Retinal pigment epithelial cell (primary cell): ENCODE results near the gene ALOX5.
"Not testable (repeated sequence)": the region's sequence is repeated elsewhere in the genome, so short reads cannot be mapped to it uniquely, and the experiment has no call there.

Experiments
- DNase-seq: peaks from one replicate; pipeline ENCODE4 v3.0.0-alpha.2; 2010; ENCODE audit warnings: low read depth
- H3K4me3 ChIP-seq: 2 replicates; pipeline ENCODE4 v1.5.1; 2011; ENCODE audit warnings: mild to moderate bottlenecking, low read length, control low read depth, moderate library complexity
- CTCF ChIP-seq: conservative IDR thresholded peaks from 2 replicates; pipeline ENCODE4 v1.5.1; 2011; ENCODE audit warnings: low read depth, low read length, control low read depth, inconsistent platforms

ALOX5 gene

DNA sequence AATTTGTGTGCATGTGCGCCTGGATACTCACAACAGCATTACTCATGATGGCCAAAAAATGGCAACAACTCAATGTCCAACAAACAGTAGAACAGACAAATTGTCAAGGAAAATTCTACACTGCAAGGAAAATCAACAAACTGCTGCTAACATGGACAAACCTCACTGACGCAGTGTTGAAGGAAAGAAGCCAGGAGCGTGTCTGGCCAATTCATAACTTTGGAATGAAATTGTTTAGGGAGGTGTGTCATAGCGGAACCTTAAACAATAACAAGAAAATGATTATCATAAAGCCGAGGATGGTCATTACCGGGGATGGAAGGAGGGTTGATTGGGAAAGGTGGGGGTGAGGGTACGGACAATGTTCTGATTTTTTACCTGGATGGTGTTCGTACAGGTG, 29.1 kb downstream of the ALOX5 start:
- DNase-seq: no peak
- no peak overlapping the region for H3K4me3 ChIP-seq
- TF ChIP-seq CTCF: no peak

DNA sequence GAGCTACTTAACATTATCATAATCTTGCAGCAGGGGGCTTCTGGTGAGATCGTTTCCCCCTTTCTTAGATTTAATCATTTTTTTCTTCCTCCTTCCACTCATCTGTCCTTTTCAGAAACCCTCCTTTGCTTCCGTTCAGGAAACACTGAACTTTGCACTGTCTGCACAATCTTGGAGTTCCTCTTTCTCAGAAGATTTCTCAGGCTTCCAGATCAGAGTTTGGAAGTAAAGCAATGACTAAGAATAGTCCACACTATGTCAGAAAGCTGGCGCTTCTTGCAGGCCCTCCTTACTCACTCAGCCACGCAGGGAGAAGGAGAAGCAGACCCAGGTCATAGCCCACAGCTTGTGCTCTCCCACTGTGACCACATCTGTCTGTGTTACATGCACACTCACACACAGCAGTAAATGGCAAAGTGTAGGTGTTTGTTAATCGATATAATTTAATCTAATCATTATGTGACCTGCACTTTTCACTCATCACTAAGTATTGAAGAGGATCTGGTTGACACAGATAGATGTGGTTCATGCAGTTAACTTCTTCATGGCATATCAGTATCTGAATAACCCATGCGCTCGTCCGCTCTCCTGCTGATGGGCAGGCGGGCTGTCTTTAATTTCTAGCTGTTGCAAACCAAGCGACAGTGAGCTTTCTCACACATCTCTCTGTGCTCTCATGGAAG, 30.2 kb downstream of the ALOX5 start:
- TF ChIP-seq CTCF: no peak
- no peak for DNase-seq
- no peak overlapping the region for H3K4me3 ChIP-seq

- no peak overlapping the region for H3K4me3 ChIP-seq
- TF ChIP-seq CTCF: no peak
- DNase-seq: no peak
Measured at GRCh38 chr10:45404770-45405120, 30.7 kb downstream of the ALOX5 start.

GRCh38 chr10:45407542-45407941, 33.5 kb downstream of the ALOX5 start:
- DNase-seq: no peak
- no peak overlapping the region for H3K4me3 ChIP-seq
- no peak for TF ChIP-seq CTCF

DNA sequence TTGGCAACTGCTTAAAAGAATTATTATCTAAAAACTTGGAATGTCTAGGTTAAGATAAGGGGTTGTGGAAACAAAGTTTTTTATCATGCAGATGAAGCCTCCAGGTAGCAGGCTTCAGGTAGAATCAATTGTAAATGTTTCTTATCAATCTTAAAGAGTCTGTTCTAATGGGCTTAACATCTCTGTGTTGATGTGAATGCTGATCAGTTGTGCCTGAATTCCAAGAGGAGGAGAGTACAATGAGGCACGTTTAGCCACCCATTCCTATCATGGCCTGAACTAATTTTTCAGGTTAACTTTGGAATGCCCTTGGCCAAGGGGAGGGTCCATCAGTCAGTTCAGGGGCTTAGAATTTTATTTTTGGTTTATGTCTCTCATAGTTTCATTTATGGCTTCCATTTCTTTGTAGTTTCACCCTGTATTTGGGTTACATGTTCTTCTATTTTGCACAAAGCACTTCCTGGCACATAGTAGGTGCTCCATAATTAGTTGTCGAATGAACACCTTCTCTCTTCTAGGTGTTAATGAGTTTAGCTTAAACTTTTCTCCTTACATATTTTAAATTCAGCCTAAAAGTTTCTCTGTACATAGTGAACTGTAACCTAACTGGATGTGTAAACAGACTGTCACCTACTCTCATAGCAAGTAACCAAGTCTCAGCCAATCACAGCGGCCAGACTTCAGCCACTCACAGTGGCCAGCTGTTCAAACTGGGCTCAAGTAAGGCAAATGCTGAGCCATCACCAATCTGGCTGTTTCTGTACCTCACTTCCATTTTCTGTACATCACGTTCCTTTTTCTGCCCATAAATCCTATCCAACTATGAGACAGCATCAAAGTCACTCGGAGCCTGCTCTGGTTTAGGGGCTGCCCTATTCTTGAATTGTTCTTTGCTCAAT, 34.7 kb downstream of the ALOX5 start:
- no peak for TF ChIP-seq CTCF
- no peak overlapping the region for H3K4me3 ChIP-seq
- no peak for DNase-seq

DNA sequence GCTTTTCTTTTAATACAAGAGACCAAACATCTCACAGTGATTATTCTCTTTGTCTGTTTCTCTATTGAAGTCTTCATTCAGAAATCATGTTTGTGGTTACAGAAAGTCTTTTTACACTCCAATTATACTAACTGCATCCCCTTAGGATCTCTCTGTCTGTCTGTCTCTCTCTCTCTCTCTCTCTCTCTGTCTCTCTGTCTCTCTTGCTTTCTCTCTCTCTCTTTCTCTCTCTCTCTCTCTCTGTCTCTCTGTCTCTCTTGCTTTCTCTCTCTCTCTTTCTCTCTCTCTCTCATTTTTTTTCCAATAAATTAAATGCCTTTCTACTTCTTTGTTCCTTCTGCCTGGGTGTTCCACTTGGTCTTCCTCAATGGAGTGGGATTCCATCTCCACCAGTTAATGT, 35.3 kb downstream of the ALOX5 start:
- not testable (repeated sequence) for H3K4me3 ChIP-seq, DNase-seq

DNA sequence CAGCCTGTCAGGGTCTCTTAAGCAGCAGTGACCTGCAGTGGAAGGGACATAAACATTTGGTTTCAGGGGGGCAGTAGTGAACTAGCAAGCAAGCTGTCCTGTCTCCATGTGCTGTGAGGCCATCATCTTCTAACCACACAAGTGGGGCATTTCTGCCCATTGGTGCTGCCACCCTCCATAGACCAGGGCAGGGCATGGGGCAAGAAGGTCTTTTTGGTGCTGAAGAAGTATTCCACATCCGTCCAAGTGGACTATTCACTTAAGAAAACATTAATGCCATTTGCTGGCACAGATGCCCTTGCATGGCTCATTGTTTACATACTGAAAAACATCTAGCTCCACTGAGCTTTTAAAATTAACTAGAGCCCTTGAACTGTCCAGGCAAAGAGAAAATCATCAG, 35.8 kb downstream of the ALOX5 start:
- DNase-seq: no peak
- no peak for TF ChIP-seq CTCF
- no peak overlapping the region for H3K4me3 ChIP-seq
